GM12891 (cell line): ENCODE measurements around the gene SLC31A2.

Source experiments
- PAX5 ChIP-seq: IDR thresholded peaks from 2 replicates; pipeline ENCODE4 v1.6.1; 2011; ENCODE audit warnings: low read length, moderate library complexity, mild to moderate bottlenecking; ENCODE audit not compliant: insufficient read depth, severe bottlenecking
- POLR2A ChIP-seq: IDR thresholded peaks from 2 replicates; pipeline ENCODE4 v1.6.1; 2011; ENCODE audit warnings: low read depth, low read length, control low read depth
- POLR2AphosphoS5 ChIP-seq: IDR thresholded peaks from 2 replicates; pipeline ENCODE4 v1.6.1; 2011; ENCODE audit warnings: low read depth, low read length, control low read depth
- POU2F2 ChIP-seq: IDR thresholded peaks from 2 replicates; pipeline ENCODE4 v1.6.1; 2011; ENCODE audit warnings: low read depth, mild to moderate bottlenecking, control low read depth, low read length, moderate library complexity
- SPI1 ChIP-seq: IDR thresholded peaks from 2 replicates; pipeline ENCODE4 v1.6.1; 2011; ENCODE audit warnings: low read depth, low read length, control low read depth
- TAF1 ChIP-seq: IDR thresholded peaks from 2 replicates; pipeline ENCODE4 v1.6.1; 2011; ENCODE audit warnings: low read depth, low read length, control low read depth

- no peak for TF ChIP-seq POLR2A
- no peak for TF ChIP-seq POLR2AphosphoS5
- TF ChIP-seq TAF1: no peak
- TF ChIP-seq SPI1: no peak
- no peak for TF ChIP-seq POU2F2
- no peak for TF ChIP-seq PAX5
Observed at GRCh38 chr9:113184539-113184938, 33.7 kb downstream of the SLC31A2 start.
